H1 (cell line): ENCODE measurements around the gene ZSCAN21. TPM values are rescaled to one million over a fixed set of nuclear protein-coding genes. Genes with fewer than 3 reads are reported as not detected.
A peak's percentile ranks its signal among the peaks of the same experiment; 100 is the strongest.

Experiments used
- CTCF ChIA-PET: fragments of 300-600 bp; sonication (Branson Sonifier 250); formaldehyde crosslinking; loops from one replicate; lab custom pipeline; 2021; ENCODE audit not compliant: partially characterized antibody; lab: Charles Lee
- POLR2A ChIA-PET: fragments of 300-600 bp; sonication (Branson Sonifier 250); formaldehyde crosslinking; loops from one replicate; lab custom pipeline; 2021; ENCODE audit warnings: inconsistent platforms; ENCODE audit not compliant: partially characterized antibody; lab: Charles Lee
- DNase-seq, 2 experiments: peaks; one replicate each; pipeline versions ENCODE4 v3.0.0 to v3.0.0-alpha.2; 2010 to 2022; ENCODE audit warnings: low spot score in 2 of 2, low read depth in 1 of 2, mixed read lengths in 1 of 2
- FAIRE-seq: peaks from 2 replicates; lab custom pipeline; 2011; peaks lifted over from hg19 to GRCh38; lab: Jason Lieb, UNC
- H2AFZ ChIP-seq: 2 replicates; pipeline ENCODE4 v1.8.1; 2012; ENCODE audit warnings: low read length, inconsistent platforms
- H2AK5ac ChIP-seq: 2 replicates; pipeline ENCODE4 v1.6.1; 2013; ENCODE audit warnings: low read depth, low read length
- H2BK120ac ChIP-seq: replicated peaks from 2 replicates; pipeline ENCODE3; 2013; ENCODE audit warnings: low read depth, low read length, inconsistent platforms
- H2BK12ac ChIP-seq: 2 replicates; pipeline ENCODE4 v1.6.1; 2013; ENCODE audit warnings: low read depth, low read length
- H2BK15ac ChIP-seq: 2 replicates; pipeline ENCODE4 v1.6.1; 2013; ENCODE audit warnings: low read length
- H2BK20ac ChIP-seq: 2 replicates; pipeline ENCODE4 v1.6.1; 2013; ENCODE audit warnings: low read length
- H2BK5ac ChIP-seq: 2 replicates; pipeline ENCODE4 v1.6.1; 2013; ENCODE audit warnings: low read depth, low read length
- H3K14ac ChIP-seq: 2 replicates; pipeline ENCODE4 v1.6.1; 2013; ENCODE audit warnings: inconsistent platforms; ENCODE audit not compliant: insufficient read length
- H3K18ac ChIP-seq: 2 replicates; pipeline ENCODE4 v1.6.1; 2013; ENCODE audit warnings: low read length; ENCODE audit errors: extremely low read depth
- H3K23ac ChIP-seq: 2 replicates; pipeline ENCODE4 v1.6.1; 2013; ENCODE audit warnings: inconsistent platforms; ENCODE audit not compliant: insufficient read length
- H3K23me2 ChIP-seq: 2 replicates; pipeline ENCODE4 v1.6.1; 2013; ENCODE audit warnings: low read depth, low read length
- H3K27ac ChIP-seq: 2 replicates; pipeline ENCODE4 v1.6.1; 2011; ENCODE audit warnings: low read depth, low read length, inconsistent platforms
- H3K27me3 ChIP-seq, 4 experiments: replicated peaks in 1 of 4; 1 replicate in 1 of 4; 2 replicates in 3 of 4; pipeline versions ENCODE4 v1.6.1 to v1.8.1; 2011 to 2013; ENCODE audit warnings: low read length in 3 of 4, mild to moderate bottlenecking in 3 of 4, inconsistent platforms in 2 of 4, mixed read lengths in 2 of 4, moderate library complexity in 1 of 4; ENCODE audit not compliant: control insufficient read depth in 3 of 4, insufficient read depth in 3 of 4; ENCODE audit errors: extremely low read depth in 1 of 4
- H3K36me3 ChIP-seq, 4 experiments: 2 replicates each; pipeline versions ENCODE4 v1.6.1 to v1.8.1; 2011 to 2013; ENCODE audit warnings: mild to moderate bottlenecking in 4 of 4, low read length in 3 of 4, moderate library complexity in 2 of 4, control low read depth in 1 of 4, inconsistent platforms in 1 of 4; ENCODE audit not compliant: insufficient read depth in 4 of 4, control insufficient read depth in 2 of 4
- H3K4ac ChIP-seq: replicated peaks from 2 replicates; pipeline ENCODE3; 2013; ENCODE audit warnings: low read length, low read depth, mixed read lengths, inconsistent platforms; ENCODE audit not compliant: insufficient read length
- H3K4me1 ChIP-seq, 4 experiments: replicated peaks in 1 of 4; 1 replicate in 1 of 4; 2 replicates in 3 of 4; pipeline versions ENCODE4 v1.6.1 to v1.8.1; 2011 to 2013; ENCODE audit warnings: low read length in 3 of 4, inconsistent platforms in 2 of 4, mixed read lengths in 1 of 4; ENCODE audit not compliant: insufficient read depth in 4 of 4, control insufficient read depth in 3 of 4
- H3K4me2 ChIP-seq, 2 experiments: 2 replicates each; pipeline versions ENCODE4 v1.6.1 to v1.8.1; 2011 to 2013; ENCODE audit warnings: low read depth in 2 of 2, low read length in 2 of 2, control low read depth in 1 of 2, inconsistent platforms in 1 of 2, mild to moderate bottlenecking in 1 of 2; ENCODE audit not compliant: insufficient read depth in 1 of 2
- H3K4me3 ChIP-seq, 4 experiments: fragments of 200-600, 300-600 bp in 1 of 4; sonication (generic), shearing (Covaris generic), sonication (Bioruptor Twin) in 1 of 4; 2 replicates each; pipeline versions ENCODE4 v1.5.1 to v1.8.1; 2011 to 2016; ENCODE audit warnings: low read length in 4 of 4, low read depth in 3 of 4, control low read depth in 2 of 4, inconsistent platforms in 2 of 4, mild to moderate bottlenecking in 2 of 4, mixed read lengths in 1 of 4, moderate library complexity in 1 of 4; ENCODE audit not compliant: insufficient read depth in 2 of 4; ENCODE audit errors: extremely low read depth in 1 of 4
- H3K56ac ChIP-seq: replicated peaks from 2 replicates; pipeline ENCODE3; 2013; ENCODE audit warnings: low read depth, mild to moderate bottlenecking, mixed read lengths, low read length, inconsistent platforms; ENCODE audit not compliant: insufficient read length
- H3K79me1 ChIP-seq: 2 replicates; pipeline ENCODE4 v1.6.1; 2013; ENCODE audit warnings: low read depth, low read length, control low read depth
- H3K79me2 ChIP-seq, 2 experiments: 2 replicates each; pipeline versions ENCODE4 v1.6.1 to v1.8.1; 2012 to 2013; ENCODE audit warnings: low read length in 2 of 2, mild to moderate bottlenecking in 2 of 2, inconsistent platforms in 1 of 2; ENCODE audit not compliant: insufficient read depth in 2 of 2, control insufficient read depth in 1 of 2
- H3K9ac ChIP-seq, 4 experiments: replicated peaks in 1 of 4; 1 replicate in 1 of 4; 2 replicates in 3 of 4; pipeline versions ENCODE4 v1.6.1 to v1.8.1; 2011 to 2013; ENCODE audit warnings: low read depth in 3 of 4, low read length in 3 of 4, control low read depth in 2 of 4, mild to moderate bottlenecking in 2 of 4, moderate library complexity in 2 of 4, inconsistent platforms in 1 of 4; ENCODE audit errors: extremely low read depth in 1 of 4
- H3K9me3 ChIP-seq, 2 experiments: 2 replicates each; pipeline versions ENCODE4 v1.6.1 to v1.8.1; 2012 to 2013; ENCODE audit warnings: mild to moderate bottlenecking in 2 of 2, moderate library complexity in 2 of 2, control low read depth in 1 of 2, inconsistent platforms in 1 of 2, low read depth in 1 of 2, low read length in 1 of 2, mixed read lengths in 1 of 2; ENCODE audit not compliant: insufficient read depth in 2 of 2
- H4K20me1 ChIP-seq, 2 experiments: replicated peaks in 1 of 2; 2 replicates each; pipeline versions ENCODE3 to v1.8.1; 2011 to 2013; ENCODE audit warnings: inconsistent platforms in 2 of 2, low read length in 2 of 2, mild to moderate bottlenecking in 1 of 2; ENCODE audit not compliant: insufficient read depth in 2 of 2, control insufficient read depth in 1 of 2
- H4K5ac ChIP-seq: 2 replicates; pipeline ENCODE4 v1.6.1; 2013; ENCODE audit warnings: low read length, low read depth, mixed read lengths, inconsistent platforms; ENCODE audit not compliant: insufficient read length
- H4K8ac ChIP-seq: 2 replicates; pipeline ENCODE4 v1.8.0; 2013; ENCODE audit warnings: mild to moderate bottlenecking, moderate library complexity, low read length, inconsistent platforms; ENCODE audit not compliant: insufficient read depth; ENCODE audit errors: extremely low read depth
- H4K91ac ChIP-seq: replicated peaks from 2 replicates; pipeline ENCODE3; 2013; ENCODE audit warnings: low read length, mixed read lengths, inconsistent platforms; ENCODE audit not compliant: insufficient read length
- HDAC2 ChIP-seq, 2 experiments: fragments of 300-600 bp in 1 of 2; sonication (generic) in 1 of 2; IDR thresholded peaks; 2 replicates each; pipeline ENCODE4 v1.6.1; 2011 to 2012; ENCODE audit warnings: low read depth in 2 of 2, low read length in 2 of 2, mild to moderate bottlenecking in 2 of 2, moderate library complexity in 2 of 2, borderline replicate concordance in 1 of 2, inconsistent platforms in 1 of 2
- JUND ChIP-seq: IDR thresholded peaks from 2 replicates; pipeline ENCODE4 v1.6.1; 2011; ENCODE audit warnings: mild to moderate bottlenecking, improper control_type of control experiment, low read length
- KDM4A ChIP-seq: IDR thresholded peaks from one replicate; pipeline ENCODE4 v1.7.1; 2012; ENCODE audit warnings: low read depth, mild to moderate bottlenecking, moderate library complexity, low read length, inconsistent platforms; ENCODE audit not compliant: severe bottlenecking
- POLR2A ChIP-seq, 2 experiments: IDR thresholded peaks; 1 replicate in 1 of 2; 2 replicates in 1 of 2; pipeline ENCODE4 v1.6.1; 2011; ENCODE audit warnings: low read depth in 2 of 2, low read length in 2 of 2, mild to moderate bottlenecking in 2 of 2; ENCODE audit errors: control extremely low read depth in 1 of 2
- POLR2AphosphoS5 ChIP-seq: IDR thresholded peaks from 2 replicates; pipeline ENCODE4 v1.6.1; 2011; ENCODE audit warnings: low read depth, low read length
- SP4 ChIP-seq: IDR thresholded peaks from 2 replicates; pipeline ENCODE4 v1.6.1; 2012; ENCODE audit warnings: low read length, inconsistent platforms
- SUZ12 ChIP-seq: fragments of 200-600 bp; sonication (generic); IDR thresholded peaks from 2 replicates; pipeline ENCODE4 v1.6.1; 2012; ENCODE audit warnings: mild to moderate bottlenecking, inconsistent platforms, low read length, moderate library complexity, mixed read lengths
- WGBS, 2 experiments: shearing (Covaris generic) in 1 of 2; methylation state at CpG; one replicate each; pipeline versions ENCODE4 v1.1.6 to v1.1.7; 2013 to 2015; ENCODE audit warnings: low lambda C conversion rate in 2 of 2, mixed read lengths in 2 of 2, inconsistent platforms in 1 of 2, low coverage in 1 of 2, missing lambda C conversion rate in 1 of 2; ENCODE audit not compliant: insufficient replicate concordance in 2 of 2, insufficient coverage in 1 of 2, insufficient read length in 1 of 2; ENCODE audit errors: extremely low coverage in 1 of 2, missing lambda C conversion rate in 1 of 2; 5-methylcytosine and 5-hydroxymethylcytosine counted together
- polyA plus RNA-seq, 7 experiments: library from polyadenylated mRNA; depleted of rRNA in 3 of 7; stranded (reverse) in 5 of 7; unstranded in 2 of 7; fragments of >200 nt in 5 of 7; fragments of 200-250 nt in 2 of 7; gene quantifications; 1 replicate in 5 of 7; 2 replicates in 1 of 7; 4 replicates in 1 of 7; pipeline versions ENCODE4 v1.2.1 to v1.2.3, GENCODE V29; 2011 to 2013; ENCODE audit warnings: missing spikeins in 2 of 7, mixed read lengths in 2 of 7
- total RNA-seq: library from RNA; stranded (reverse); fragmentation: NEBNext Ultra II Directional; extraction: Animal tissue kit (Norgen Biotek cat#: 25700); gene quantifications from 2 replicates; pipeline ENCODE4 v1.2.1, GENCODE V29; 2021
- TF ChIP-seq, protein P1 (sequence below): IDR thresholded peaks from 2 replicates; pipeline ENCODE4 v1.6.1; 2011; ENCODE audit warnings: low read depth, mild to moderate bottlenecking, low read length; ENCODE audit not compliant: insufficient read depth

Gene ZSCAN21
- total and polyA plus RNA-seq, 2 of the 8 experiments (the other 6 are each of a cell fraction or from before 2014, with no cell fraction given) = 15.4 to 26.1 TPM

DNA sequence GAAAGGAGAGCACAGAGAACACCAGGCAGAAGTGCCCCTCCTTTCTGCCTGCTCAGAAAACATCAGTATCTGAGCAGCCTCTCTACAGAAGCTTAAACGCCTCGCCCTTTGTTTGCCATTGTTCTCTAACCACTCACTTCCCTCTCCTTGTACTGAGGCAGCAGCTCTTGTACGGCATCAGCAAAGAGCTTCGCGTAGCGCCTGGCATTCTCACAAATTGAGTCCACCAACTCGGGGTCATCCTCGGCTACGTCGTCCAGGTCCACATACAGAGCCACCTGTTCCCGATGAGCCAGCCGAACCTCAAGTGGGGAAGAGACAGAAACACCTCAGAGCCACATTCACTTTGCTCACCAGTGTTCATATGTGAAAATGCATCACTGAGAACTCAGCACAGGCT lies 49.9 kb downstream of the ZSCAN21 start:
- FAIRE-seq (no peak), DNase-seq (no peak)
- Histone ChIP-seq H3K56ac (no peak overlapping the region), H2BK120ac (no peak overlapping the region), H3K23ac (no peak overlapping the region), H3K4ac (no peak overlapping the region), H3K4me2 (peak overlapping the region; percentile 56 to 77), H3K14ac (no peak overlapping the region), H3K79me2 (peaks cover 9 to 56% of the 10 kb centered on the region in 2 experiments), H3K4me3 (peak overlapping the region; percentile 76 to 97 (median 84); a peak in 7 of 8 replicates), H4K8ac (peak overlapping the region; percentile 74; the same call in 1 of the 2 replicates), H2BK5ac (no peak overlapping the region; the same call in 1 of the 2 replicates), H3K36me3 (peaks cover 50 to 58% (median 52%) of the 10 kb centered on the region in 4 experiments), H4K91ac (no peak overlapping the region), H2BK15ac (no peak overlapping the region), H3K9ac (peak overlapping the region; percentile 71 to 100 (median 99)), H3K9me3 (no peaks in the 10 kb centered on the region), H3K27ac (peak overlapping the region; percentile 98; the same call in 1 of the 2 replicates), H4K5ac (no peak overlapping the region), H2AFZ (no peak overlapping the region), H4K20me1 (peaks cover 11 to 22% of the 10 kb centered on the region in 2 experiments), H3K23me2 (no peaks in the 10 kb centered on the region; the same call in 1 of the 2 replicates), H3K4me1 (peaks cover 0 to 8% (median 3%) of the 10 kb centered on the region in 4 experiments; a peak in 3 of 7 replicates), H2AK5ac (no peak overlapping the region; the same call in 1 of the 2 replicates), H2BK12ac (no peak overlapping the region), H3K18ac (no peak overlapping the region), H3K79me1 (peaks cover 12% of the 10 kb centered on the region), H3K27me3 (no peaks in the 10 kb centered on the region), H2BK20ac (no peak overlapping the region)
- WGBS, 2 experiments = 94% methylated on average over 12 of the region's 12 CpGs; no CpG with 5 or more reads in 1 of the 2 experiments
- ChIA-PET POLR2A (interaction anchor here (1.0 to 20.0 kb wide), 10 partner anchors 11 to 109 kb away, joined by 3 to 722 read pairs (median 8); partner anchors contain the start of genes CNPY4, COPS6, GPC2 and MBLAC1), CTCF (interaction anchor here (0.6 to 5.9 kb wide), 3 partner anchors 14 to 538 kb away, joined by 3 to 55 read pairs (median 3); no protein-coding TSS in a partner anchor)
- TF ChIP-seq POLR2A (IDR thresholded peaks at IDR 0.05; ENCODE audit: control extremely low read depth in 1 of 2, low read depth in 2 of 2, low read length in 2 of 2) (peak in 1 of 2 experiments; percentile 65; a peak in 1 of 3 replicates), JUND (no peak), POLR2AphosphoS5 (peak; percentile 80), HDAC2 (IDR thresholded peaks at IDR 0.05; ENCODE audit: borderline replicate concordance in 1 of 2, low read depth in 2 of 2, low read length in 2 of 2) (no peak), SUZ12 (no peak), KDM4A (no peak), SP4 (no peak)
- TF ChIP-seq, protein P1, sequence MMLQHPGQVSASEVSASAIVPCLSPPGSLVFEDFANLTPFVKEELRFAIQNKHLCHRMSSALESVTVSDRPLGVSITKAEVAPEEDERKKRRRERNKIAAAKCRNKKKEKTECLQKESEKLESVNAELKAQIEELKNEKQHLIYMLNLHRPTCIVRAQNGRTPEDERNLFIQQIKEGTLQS = no peak
